Cardiac muscle cell (in vitro differentiated cells and primary cell): ENCODE data around the gene CBY1. TPM values are rescaled to one million over a fixed set of nuclear protein-coding genes. Genes with fewer than 3 reads are reported as not detected.
A peak's percentile ranks its signal among the peaks of the same experiment; 100 is the strongest.

Source experiments
- DNase-seq, 2 donors: peaks; one replicate each; pipeline versions ENCODE4 v3.0.0 to v3.0.0-alpha.2; 2010 to 2017; ENCODE audit warnings: low read depth in 1 of 2, low spot score in 1 of 2
- H3K27ac ChIP-seq: fragments of 200-600 bp; sonication (generic); 2 replicates; pipeline ENCODE4 v1.5.1; 2016
- H3K27me3 ChIP-seq: fragments of 200-600 bp; sonication (generic); 2 replicates; pipeline ENCODE4 v1.6.0; 2016; ENCODE audit warnings: control low read depth
- H3K36me3 ChIP-seq: fragments of 200-600 bp; sonication (generic); 2 replicates; pipeline ENCODE4 v1.5.1; 2016; ENCODE audit warnings: control low read depth
- H3K4me1 ChIP-seq: fragments of 200-600 bp; sonication (generic); 2 replicates; pipeline ENCODE4 v1.8.1; 2017; ENCODE audit warnings: low read depth, mild to moderate bottlenecking, mixed run types
- H3K4me3 ChIP-seq: fragments of 200-600 bp; sonication (generic); 2 replicates; pipeline ENCODE4 v1.5.1; 2016; ENCODE audit warnings: mild to moderate bottlenecking
- H3K9me3 ChIP-seq: fragments of 200-600 bp; sonication (generic); 2 replicates; pipeline ENCODE4 v1.5.1; 2017; ENCODE audit warnings: low read depth, mild to moderate bottlenecking, control low read depth
- polyA plus RNA-seq: library from polyadenylated mRNA; unstranded; fragments of >200 nt; fragmentation: Nextera tagmentation; extraction: Ambion mirVana; gene quantifications from 2 replicates; pipeline ENCODE4 v1.2.1, GENCODE V29; 2016
- total RNA-seq: library from RNA; depleted of rRNA; stranded (reverse); fragments of >200 nt; gene quantifications from 2 replicates; pipeline ENCODE4 v1.2.3, GENCODE V29; 2016
- TF ChIP-seq, protein P1 (sequence below): IDR thresholded peaks from 2 replicates; pipeline ENCODE4 v1.5.1; 2012; ENCODE audit warnings: low read depth, mild to moderate bottlenecking, low read length

The CBY1 gene
- total and polyA plus RNA-seq, 2 experiments from 2014 or later = 25.9 to 84.6 TPM

DNA sequence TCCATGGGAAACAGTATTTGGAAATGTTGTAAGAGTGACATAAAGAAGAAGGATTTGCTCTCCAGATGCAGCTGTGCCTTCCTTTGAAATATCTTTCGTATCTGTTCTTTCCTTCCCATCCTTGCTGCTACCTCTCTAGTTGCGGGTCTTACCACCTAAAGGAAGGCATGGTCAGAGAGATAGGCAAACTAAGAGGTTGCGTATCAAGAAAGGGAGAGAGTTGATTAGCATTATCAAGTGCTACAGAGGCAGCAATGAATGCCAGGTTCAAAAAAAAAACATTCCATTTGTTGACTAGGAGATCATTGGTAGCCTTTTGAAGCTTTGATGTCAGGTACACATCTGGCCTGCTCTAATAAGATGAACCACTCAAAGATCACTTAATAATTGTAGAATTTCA lies 53.9 kb downstream of the CBY1 start:
- H3K4me1 ChIP-seq = peaks cover 50% of the 10 kb centered on the region
- TF ChIP-seq, protein P1, sequence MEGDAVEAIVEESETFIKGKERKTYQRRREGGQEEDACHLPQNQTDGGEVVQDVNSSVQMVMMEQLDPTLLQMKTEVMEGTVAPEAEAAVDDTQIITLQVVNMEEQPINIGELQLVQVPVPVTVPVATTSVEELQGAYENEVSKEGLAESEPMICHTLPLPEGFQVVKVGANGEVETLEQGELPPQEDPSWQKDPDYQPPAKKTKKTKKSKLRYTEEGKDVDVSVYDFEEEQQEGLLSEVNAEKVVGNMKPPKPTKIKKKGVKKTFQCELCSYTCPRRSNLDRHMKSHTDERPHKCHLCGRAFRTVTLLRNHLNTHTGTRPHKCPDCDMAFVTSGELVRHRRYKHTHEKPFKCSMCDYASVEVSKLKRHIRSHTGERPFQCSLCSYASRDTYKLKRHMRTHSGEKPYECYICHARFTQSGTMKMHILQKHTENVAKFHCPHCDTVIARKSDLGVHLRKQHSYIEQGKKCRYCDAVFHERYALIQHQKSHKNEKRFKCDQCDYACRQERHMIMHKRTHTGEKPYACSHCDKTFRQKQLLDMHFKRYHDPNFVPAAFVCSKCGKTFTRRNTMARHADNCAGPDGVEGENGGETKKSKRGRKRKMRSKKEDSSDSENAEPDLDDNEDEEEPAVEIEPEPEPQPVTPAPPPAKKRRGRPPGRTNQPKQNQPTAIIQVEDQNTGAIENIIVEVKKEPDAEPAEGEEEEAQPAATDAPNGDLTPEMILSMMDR = no peak
- no peak overlapping the region for H3K4me3 ChIP-seq
- DNase-seq = no peak
- peaks cover 10% of the 10 kb centered on the region for H3K36me3 ChIP-seq
- no peaks in the 10 kb centered on the region for H3K9me3 ChIP-seq
- H3K27me3 ChIP-seq = no peaks in the 10 kb centered on the region
- no peak overlapping the region for H3K27ac ChIP-seq

DNA sequence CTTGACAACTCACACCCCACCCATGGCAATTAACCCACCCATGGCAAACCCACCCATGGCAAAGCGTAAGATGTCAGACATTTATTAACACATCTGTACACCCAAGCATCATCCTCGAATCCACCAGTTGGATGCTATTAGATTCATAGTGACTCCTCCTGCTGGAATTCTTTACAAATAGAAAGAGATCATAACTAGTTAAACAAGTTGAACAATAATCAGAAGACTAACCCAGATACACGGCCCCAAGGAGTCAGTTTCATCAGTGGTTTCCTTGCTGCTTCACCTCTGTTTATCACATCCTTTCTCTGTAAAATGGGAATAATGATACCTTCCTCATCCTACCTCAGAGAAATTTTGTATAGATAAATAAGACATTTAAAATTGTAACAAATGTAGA lies 54.4 kb downstream of the CBY1 start:
- H3K9me3 ChIP-seq = no peaks in the 10 kb centered on the region
- H3K4me3 ChIP-seq = no peak overlapping the region
- peaks cover 50% of the 10 kb centered on the region for H3K4me1 ChIP-seq
- H3K27ac ChIP-seq = no peak overlapping the region
- DNase-seq = no peak
- H3K27me3 ChIP-seq = no peaks in the 10 kb centered on the region
- H3K36me3 ChIP-seq = peaks cover 10% of the 10 kb centered on the region
- TF ChIP-seq, protein P1 = no peak

DNA sequence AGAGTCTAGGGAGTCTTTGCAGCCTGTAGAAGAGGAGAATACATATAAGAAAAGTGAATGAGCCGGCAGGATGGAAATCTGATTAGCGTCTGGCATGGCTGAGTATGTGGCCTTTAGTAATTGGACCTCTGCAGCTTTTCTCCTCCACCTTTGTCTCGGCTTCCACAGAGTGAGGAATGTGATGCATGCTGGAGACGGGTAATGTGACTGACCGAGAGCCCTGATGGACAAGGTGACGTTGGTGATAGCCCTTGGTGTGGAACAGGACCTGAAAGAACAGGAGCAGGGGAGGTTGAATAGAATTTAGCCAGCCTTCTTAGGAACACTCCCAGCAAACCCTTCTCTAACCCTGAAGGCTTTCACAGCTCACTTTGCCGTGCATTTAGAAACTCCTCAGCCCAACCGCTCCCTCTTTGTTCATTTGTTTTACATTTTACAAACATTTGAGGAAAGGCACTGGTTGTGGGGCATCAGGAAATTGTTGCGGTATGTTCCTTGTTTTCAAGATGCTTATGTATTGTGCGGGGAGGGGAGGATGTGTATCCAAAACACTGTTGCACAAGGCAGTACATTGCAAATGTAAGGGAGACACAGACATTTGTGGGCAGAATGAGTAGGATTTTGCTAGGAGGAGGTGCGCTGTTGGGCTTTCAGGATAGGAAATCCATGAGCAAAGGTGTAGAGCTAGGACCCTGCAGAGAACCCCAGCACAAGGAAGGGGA lies 56.2 kb downstream of the CBY1 start:
- H3K27ac ChIP-seq = peak overlapping the region; percentile 93
- TF ChIP-seq, protein P1 = no peak

DNA sequence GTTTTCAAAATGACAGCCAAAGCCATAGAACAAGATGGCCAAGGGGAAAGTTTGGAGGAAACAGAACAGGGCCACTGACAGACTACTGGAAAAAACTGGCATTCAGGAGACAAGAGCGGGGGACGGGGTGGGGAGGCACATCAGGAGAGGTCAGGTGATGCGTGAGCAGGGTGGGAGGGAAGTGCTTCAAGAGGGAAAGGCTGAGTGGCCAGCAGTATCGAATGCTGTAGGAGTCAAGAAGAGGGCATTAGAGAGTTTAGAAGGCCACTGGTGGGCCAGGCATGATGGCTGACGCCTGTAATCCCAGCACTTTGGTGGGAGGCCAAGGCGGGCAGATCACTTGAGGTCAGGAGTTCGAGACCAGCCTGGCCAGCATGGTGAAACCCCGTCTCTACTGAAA lies 57.5 kb downstream of the CBY1 start:
- Histone ChIP-seq H3K27ac (peak overlapping the region; percentile 93), H3K4me1 (peaks cover 36% of the 10 kb centered on the region), H3K9me3 (no peaks in the 10 kb centered on the region), H3K27me3 (no peaks in the 10 kb centered on the region), H3K4me3 (no peak overlapping the region), H3K36me3 (peaks cover 20% of the 10 kb centered on the region)
- TF ChIP-seq, protein P1 = no peak
- peak in 1 of 2 donors; percentile 70 for DNase-seq

More for the DNA sequence above, 56.2 kb downstream of the CBY1 start:
- Histone ChIP-seq H3K36me3 (peaks cover 16% of the 10 kb centered on the region), H3K4me1 (peaks cover 41% of the 10 kb centered on the region), H3K4me3 (no peak overlapping the region), H3K27me3 (no peaks in the 10 kb centered on the region), H3K9me3 (no peaks in the 10 kb centered on the region)
- peak in 1 of 2 donors; percentile 33 for DNase-seq

DNA sequence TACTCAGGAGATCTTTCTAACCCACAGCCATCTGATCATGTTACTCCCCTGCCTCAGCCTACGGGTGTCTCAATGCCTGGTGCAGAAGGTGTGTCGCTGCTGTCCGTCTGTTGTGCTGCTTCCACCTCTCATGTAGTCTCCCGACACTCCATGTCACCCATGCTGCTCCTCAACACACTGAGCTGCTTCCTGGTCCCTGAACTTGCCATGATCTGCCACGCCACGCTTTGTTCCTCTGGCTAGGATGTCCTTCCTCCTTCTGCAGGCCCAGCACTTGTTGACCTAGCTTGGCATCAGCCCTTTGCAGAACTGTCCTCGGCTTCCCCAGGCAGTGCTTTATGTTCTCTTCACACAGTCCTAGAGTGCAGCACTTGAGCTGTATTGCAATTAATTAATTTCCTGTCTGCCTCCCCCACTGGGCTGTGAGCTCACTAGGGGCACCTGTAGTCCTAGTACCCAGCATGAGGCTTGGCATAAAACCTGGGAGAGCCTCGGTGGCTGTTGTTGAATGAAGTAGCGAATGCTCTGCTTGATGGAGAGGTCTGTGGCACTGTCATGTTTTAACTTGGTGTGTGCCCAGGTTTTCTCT lies 58.8 kb downstream of the CBY1 start:
- DNase-seq = no peak
- Histone ChIP-seq H3K4me3 (no peak overlapping the region), H3K27ac (no peak overlapping the region), H3K9me3 (no peaks in the 10 kb centered on the region), H3K36me3 (peaks cover 24% of the 10 kb centered on the region), H3K4me1 (peaks cover 36% of the 10 kb centered on the region), H3K27me3 (no peaks in the 10 kb centered on the region)
- TF ChIP-seq, protein P1 = no peak
